Coronary artery (tissue), 2 donors: ENCODE results near the gene SGSH.

Experiments used
- DNase-seq: peaks from one replicate; pipeline ENCODE4 v3.0.0-alpha.2; 2017; ENCODE audit warnings: low spot score
- H3K27ac ChIP-seq, 2 donors: fragments of 200-600 bp; sonication (generic); one replicate each; pipeline ENCODE4 v1.5.1; 2016 to 2019
- H3K4me3 ChIP-seq: fragments of 200-600 bp; sonication (generic); 2 replicates; pipeline ENCODE4 v1.5.1; 2016; ENCODE audit warnings: mild to moderate bottlenecking, moderate library complexity
- TF ChIP-seq, protein P1 (sequence below): fragments of 200-600 bp; sonication (generic); IDR thresholded peaks from one replicate; pipeline ENCODE4 v1.5.1; 2019; ENCODE audit warnings: antibody characterized with exemption

Gene SGSH

GRCh38 chr17:80252871-80253270, 32.7 kb upstream of the SGSH start:
- no peak overlapping the region for H3K27ac ChIP-seq
- TF ChIP-seq, protein P1, sequence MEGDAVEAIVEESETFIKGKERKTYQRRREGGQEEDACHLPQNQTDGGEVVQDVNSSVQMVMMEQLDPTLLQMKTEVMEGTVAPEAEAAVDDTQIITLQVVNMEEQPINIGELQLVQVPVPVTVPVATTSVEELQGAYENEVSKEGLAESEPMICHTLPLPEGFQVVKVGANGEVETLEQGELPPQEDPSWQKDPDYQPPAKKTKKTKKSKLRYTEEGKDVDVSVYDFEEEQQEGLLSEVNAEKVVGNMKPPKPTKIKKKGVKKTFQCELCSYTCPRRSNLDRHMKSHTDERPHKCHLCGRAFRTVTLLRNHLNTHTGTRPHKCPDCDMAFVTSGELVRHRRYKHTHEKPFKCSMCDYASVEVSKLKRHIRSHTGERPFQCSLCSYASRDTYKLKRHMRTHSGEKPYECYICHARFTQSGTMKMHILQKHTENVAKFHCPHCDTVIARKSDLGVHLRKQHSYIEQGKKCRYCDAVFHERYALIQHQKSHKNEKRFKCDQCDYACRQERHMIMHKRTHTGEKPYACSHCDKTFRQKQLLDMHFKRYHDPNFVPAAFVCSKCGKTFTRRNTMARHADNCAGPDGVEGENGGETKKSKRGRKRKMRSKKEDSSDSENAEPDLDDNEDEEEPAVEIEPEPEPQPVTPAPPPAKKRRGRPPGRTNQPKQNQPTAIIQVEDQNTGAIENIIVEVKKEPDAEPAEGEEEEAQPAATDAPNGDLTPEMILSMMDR: no peak
- no peak overlapping the region for H3K4me3 ChIP-seq
- no peak for DNase-seq

GRCh38 chr17:80251966-80252365, 31.8 kb upstream of the SGSH start:
- H3K4me3 ChIP-seq: no peak overlapping the region
- no peak overlapping the region for H3K27ac ChIP-seq
- DNase-seq: no peak
- TF ChIP-seq, protein P1: no peak

- DNase-seq: no peak
- H3K4me3 ChIP-seq: no peak overlapping the region
- TF ChIP-seq, protein P1: no peak
- no peak overlapping the region for H3K27ac ChIP-seq
Observed at GRCh38 chr17:80248894-80249710, 29.0 kb upstream of the SGSH start.

DNA sequence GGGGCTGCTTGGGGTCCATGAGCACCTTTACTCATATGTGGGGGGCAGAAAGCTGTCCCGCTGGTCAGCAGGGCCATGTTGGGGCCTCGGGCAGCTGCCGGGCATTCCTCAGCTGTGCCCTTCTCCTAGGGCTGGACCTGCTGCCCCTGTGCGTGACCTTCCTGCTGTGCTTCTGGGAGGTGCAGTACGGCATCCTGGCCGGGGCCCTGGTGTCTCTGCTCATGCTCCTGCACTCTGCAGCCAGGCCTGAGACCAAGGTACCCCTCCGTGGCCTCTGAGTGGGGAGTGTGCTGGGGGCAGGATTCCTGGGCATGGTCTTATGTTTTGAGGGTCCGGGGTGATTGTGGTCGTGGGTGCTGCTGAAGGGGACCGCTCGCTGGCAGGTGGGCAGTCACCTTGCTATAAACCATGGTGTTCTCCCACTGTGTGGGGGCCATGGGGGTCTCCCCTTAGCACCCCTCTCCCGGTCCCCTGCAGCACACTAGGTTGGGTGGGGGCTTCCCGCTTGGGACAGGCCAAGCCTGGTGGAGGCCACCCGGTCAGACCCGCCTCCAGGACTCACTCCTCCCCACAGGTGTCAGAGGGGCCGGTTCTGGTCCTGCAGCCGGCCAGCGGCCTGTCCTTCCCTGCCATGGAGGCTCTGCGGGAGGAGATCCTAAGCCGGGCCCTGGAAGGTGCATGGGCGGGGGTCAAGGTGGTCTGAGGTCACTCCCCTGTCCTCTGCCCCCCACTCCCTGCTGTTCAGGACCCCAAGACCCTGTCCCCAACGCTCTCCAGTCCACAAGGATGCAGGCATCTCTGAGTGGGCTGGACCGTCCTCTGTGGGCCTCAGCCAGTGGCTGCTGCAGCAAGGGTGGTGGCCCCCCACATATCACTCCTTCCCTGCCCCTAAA, 28.1 kb upstream of the SGSH start:
- TF ChIP-seq, protein P1: no peak
- Histone ChIP-seq H3K27ac (no peak overlapping the region), H3K4me3 (no peak overlapping the region)
- DNase-seq: no peak

DNA sequence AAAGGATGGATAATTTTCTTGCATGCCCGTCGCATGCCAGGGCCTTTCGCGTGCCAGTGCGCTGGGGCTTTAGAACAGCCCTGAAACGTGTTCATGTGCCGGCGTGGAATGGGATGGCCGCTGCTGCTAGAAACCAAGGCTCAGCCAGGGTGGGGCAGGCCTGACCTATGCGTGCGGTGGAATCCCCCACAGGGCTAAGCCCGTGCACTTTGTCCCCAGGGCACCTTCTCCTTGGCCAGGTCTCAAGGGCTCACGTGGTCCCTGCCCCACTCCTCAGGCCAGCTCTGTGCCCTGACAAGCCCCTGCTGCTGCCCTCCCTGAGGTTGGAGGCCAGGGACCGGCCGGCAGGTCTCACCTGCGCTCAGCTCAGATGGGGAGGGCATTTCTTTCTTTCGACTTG, 27.4 kb upstream of the SGSH start:
- H3K27ac ChIP-seq: no peak overlapping the region
- H3K4me3 ChIP-seq: no peak overlapping the region
- TF ChIP-seq, protein P1: no peak
- no peak for DNase-seq

GRCh38 chr17:80246726-80247125, 26.6 kb upstream of the SGSH start:
- TF ChIP-seq, protein P1: no peak
- DNase-seq: no peak
- Histone ChIP-seq H3K4me3 (no peak overlapping the region), H3K27ac (no peak overlapping the region)
